HG03442 (cell line): ENCODE measurements around the gene CACNG6.

Experiments
- ATAC-seq: cut with Tn5 transposase; IDR thresholded peaks from one replicate; pipeline ENCODE4 v1.9.1; 2021; ENCODE audit warnings: mild to moderate bottlenecking, moderate library complexity; ENCODE audit not compliant: unreplicated experiment

The CACNG6 gene

GRCh38 chr19:54040003-54040402, 48.6 kb downstream of the CACNG6 start:
- no peak for ATAC-seq

DNA sequence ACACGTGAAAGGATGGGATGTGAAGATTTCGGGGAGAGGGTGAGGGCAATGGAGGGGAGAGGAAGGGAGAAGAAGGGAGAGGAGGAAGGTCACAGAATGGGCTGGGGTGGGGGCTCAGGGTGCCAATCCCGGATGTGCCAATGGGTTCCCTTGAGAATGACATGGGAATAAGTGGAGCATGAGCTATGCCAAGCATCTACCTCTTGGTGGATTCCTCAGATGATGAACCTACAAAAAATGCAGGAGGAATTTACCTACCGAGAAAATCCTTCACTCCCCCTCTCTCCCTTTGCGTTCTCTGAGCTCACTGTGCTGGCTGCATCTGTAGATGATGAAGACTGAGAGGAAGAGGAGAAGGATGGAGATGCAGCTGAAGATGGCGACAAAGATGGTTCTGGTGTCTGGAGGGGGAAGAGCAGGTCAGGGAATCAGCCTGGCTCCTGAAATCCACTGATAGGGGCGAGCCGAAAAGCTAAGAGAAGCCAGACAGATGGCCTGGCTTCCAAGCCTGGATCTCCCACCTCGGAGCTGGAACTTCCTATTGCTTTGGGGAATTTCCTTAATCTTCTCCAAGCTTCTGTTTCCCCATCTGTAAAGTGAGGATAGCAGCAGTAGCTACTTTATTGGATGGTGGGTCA, 50.7 kb downstream of the CACNG6 start:
- no peak for ATAC-seq

- no peak for ATAC-seq
These were observed 51.6 kb downstream of the CACNG6 start for GRCh38 chr19:54042989-54043388.

- ATAC-seq = no peak
These were observed 54.3 kb downstream of the CACNG6 start for GRCh38 chr19:54045771-54046170.

DNA sequence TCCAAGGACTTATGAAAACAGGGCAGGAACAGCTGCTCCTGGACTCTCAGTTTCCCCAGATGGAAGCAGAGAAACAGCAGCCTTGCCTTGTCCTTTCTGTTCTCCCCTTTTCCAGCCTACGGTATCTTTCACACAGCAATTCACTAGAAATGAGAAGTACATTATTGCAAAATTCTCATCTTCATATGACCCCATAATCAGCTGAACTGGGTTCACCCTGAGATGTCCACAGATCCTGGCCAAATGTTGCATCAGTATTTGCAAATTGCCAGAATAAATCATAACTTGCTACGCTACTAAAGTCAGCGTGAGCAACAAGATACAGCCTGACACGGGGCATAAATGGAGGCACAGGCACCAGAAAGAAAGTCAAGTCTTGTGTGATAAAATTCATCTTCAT, 56.2 kb downstream of the CACNG6 start:
- ATAC-seq = no peak
